Left forelimb (tissue), 1 donor: ENCODE measurements around the gene NCL.
"Not testable (repeated sequence)": the region's sequence is repeated elsewhere in the genome, so short reads cannot be mapped to it uniquely, and the experiment has no call there.

Source experiments
- DNase-seq: peaks from one replicate; pipeline ENCODE4 v3.0.0-alpha.2; 2018; ENCODE audit warnings: low spot score

NCL gene

DNA sequence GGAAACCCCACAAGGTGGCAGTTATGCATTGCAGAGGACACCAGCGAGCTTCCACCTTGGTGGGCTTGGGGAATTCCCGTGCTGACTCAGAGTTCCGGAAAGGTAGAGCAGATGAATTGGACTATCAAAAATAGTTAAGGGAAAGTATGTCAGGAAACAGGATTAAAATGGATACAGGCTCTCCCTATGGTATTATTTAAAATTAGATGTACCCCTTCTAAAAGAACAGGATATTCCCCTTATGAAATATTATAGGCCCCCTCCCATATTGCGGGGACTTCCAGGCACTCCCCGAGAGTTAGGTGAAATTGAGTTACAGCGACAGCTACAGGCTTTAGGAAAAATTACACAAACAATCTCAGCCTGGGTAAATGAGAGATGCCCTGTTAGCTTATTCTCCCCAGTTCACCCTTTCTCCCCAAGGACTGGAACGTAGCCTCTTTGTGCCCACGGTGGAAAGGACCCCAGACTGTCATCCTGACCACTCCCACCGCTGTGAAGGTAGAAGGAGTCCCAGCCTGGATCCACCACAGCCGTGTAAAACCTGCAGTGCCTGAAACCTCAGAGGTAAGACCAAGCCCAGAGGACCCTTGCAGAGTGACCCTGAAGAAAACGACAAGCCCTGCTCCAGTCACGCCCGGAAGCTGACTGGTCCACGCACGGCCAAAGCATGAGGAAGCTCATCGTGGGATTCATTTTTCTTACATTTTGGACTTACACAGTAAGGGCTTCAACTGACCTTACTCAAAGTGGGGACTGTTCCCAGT, 58.5 kb downstream of the NCL start:
- not testable (repeated sequence) for DNase-seq

DNA sequence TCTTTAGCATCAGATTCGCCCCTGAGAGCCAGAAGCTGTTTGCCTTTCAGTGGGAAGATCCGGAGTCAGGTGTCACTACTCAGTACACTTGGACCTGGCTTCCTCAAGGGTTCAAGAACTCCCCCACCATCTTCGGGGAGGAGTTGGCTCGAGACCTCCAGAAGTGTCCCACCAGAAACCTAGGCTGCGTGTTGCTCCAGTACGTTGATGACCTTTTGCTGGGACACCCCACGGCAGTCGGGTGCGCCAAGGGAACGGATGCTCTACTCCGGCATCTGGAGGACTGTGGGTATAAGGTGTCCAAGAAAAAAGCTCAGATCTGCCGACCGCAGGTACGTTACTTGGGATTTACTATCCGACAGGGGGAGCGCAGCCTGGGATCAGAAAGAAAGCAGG, 60.1 kb downstream of the NCL start:
- not testable (repeated sequence) for DNase-seq
